OCI-LY3 (cell line): ENCODE results near the gene TRUB2.

Experiments
- H2AFZ ChIP-seq: fragments of 200-600, 300-600 bp; shearing (Covaris generic); 2 replicates; pipeline ENCODE4 v1.6.0; 2014; ENCODE audit warnings: antibody characterized with exemption, low read depth, low read length
- H3K27ac ChIP-seq: fragments of 200-600, 300-600 bp; sonication (generic); 2 replicates; pipeline ENCODE4 v1.5.1; 2014; ENCODE audit warnings: mild to moderate bottlenecking, low read length, moderate library complexity, mixed read lengths
- H3K27me3 ChIP-seq: fragments of 200-600, 300-600 bp; sonication (generic); 2 replicates; pipeline ENCODE4 v1.6.1; 2014; ENCODE audit warnings: low read depth, low read length, mixed read lengths
- H3K36me3 ChIP-seq: fragments of 200-600, 300-600 bp; sonication (generic); replicated peaks from 2 replicates; pipeline ENCODE3; 2014; ENCODE audit warnings: low read depth, low read length, mixed read lengths
- H3K4me1 ChIP-seq: fragments of 300-600, 200-600 bp; sonication (generic); 2 replicates; pipeline ENCODE4 v1.6.1; 2014; ENCODE audit warnings: low read length, mixed read lengths
- H3K4me2 ChIP-seq: fragments of 200-600, 300-600 bp; sonication (generic); 2 replicates; pipeline ENCODE4 v1.6.1; 2014; ENCODE audit warnings: low read length, mixed read lengths
- H3K4me3 ChIP-seq: fragments of 300-600, 200-600 bp; sonication (generic); 2 replicates; pipeline ENCODE4 v1.5.1; 2014; ENCODE audit warnings: antibody characterized with exemption, mild to moderate bottlenecking, low read length, moderate library complexity
- H3K79me2 ChIP-seq: fragments of 300-600, 200-600 bp; shearing (Covaris generic); 2 replicates; pipeline ENCODE4 v1.6.1; 2014; ENCODE audit warnings: mild to moderate bottlenecking, low read length, mixed read lengths
- H3K9ac ChIP-seq: fragments of 300-600, 200-600 bp; shearing (Covaris generic); 2 replicates; pipeline ENCODE4 v1.6.0; 2014; ENCODE audit warnings: mild to moderate bottlenecking, low read length, moderate library complexity
- H3K9me3 ChIP-seq: fragments of 200-600, 300-600 bp; shearing (Covaris generic); 2 replicates; pipeline ENCODE4 v1.6.1; 2014; ENCODE audit warnings: low read length, mixed read lengths; ENCODE audit not compliant: insufficient read depth
- H4K20me1 ChIP-seq: fragments of 200-600, 300-600 bp; sonication (generic); 2 replicates; pipeline ENCODE4 v1.6.1; 2016; ENCODE audit warnings: low read length, mixed read lengths; ENCODE audit not compliant: insufficient read depth
- CTCF ChIP-seq: fragments of 200-600, 300-600 bp; sonication (generic); IDR thresholded peaks from 2 replicates; pipeline ENCODE4 v1.5.1; 2014; ENCODE audit warnings: antibody characterized with exemption, low read length, low read depth
- EZH2phosphoT487 ChIP-seq: fragments of 200-600 bp; shearing (Covaris generic); IDR thresholded peaks from 2 replicates; pipeline ENCODE4 v1.6.1; 2018; ENCODE audit warnings: antibody characterized with exemption, mixed run types, low read depth

Gene TRUB2

GRCh38 chr9:128322404-128323211, at the start of gene TRUB2, which contains the start of gene COQ4:
TSS of gene TRUB2 (minus strand) at chr9:128322447. CDS start at chr9:128322408, 39 bp downstream.
TSS of gene COQ4 (plus strand) at chr9:128322839. CDS start at chr9:128322859, 20 bp downstream.
- Histone ChIP-seq H3K4me1 (peaks cover 11% of the 10 kb centered on the region), H3K79me2 (peaks cover 37% of the 10 kb centered on the region), H3K27ac (peak within 1 kb of the TSS; percentile 80), H3K4me3 (peak within 1 kb of the TSS; percentile 98), H3K36me3 (peaks cover 6% of the 10 kb centered on the region), H2AFZ (peak within 1 kb of the TSS; percentile 88), H3K27me3 (no peaks in the 10 kb centered on the region), H3K9ac (peak within 1 kb of the TSS; percentile 85), H3K9me3 (no peaks in the 10 kb centered on the region), H4K20me1 (no peaks in the 10 kb centered on the region), H3K4me2 (peak within 1 kb of the TSS; percentile 94)
- TF ChIP-seq CTCF (no peak), EZH2phosphoT487 (no peak)

GRCh38 chr9:128371630-128372117, 49.4 kb upstream of the TRUB2 start:
- H3K9me3 ChIP-seq = no peaks in the 10 kb centered on the region
- TF ChIP-seq EZH2phosphoT487 (no peak), CTCF (no peak)
- H3K36me3 ChIP-seq = peaks cover 4% of the 10 kb centered on the region
- H3K27ac ChIP-seq = peak overlapping the region; percentile 21; the same call in 1 of the 2 replicates
- peak overlapping the region; percentile 86 for H3K4me2 ChIP-seq
- H2AFZ ChIP-seq = peak overlapping the region; percentile 37; the same call in 1 of the 2 replicates
- no peaks in the 10 kb centered on the region for H3K27me3 ChIP-seq
- peak overlapping the region; percentile 91 for H3K4me3 ChIP-seq
- peaks cover 13% of the 10 kb centered on the region for H3K4me1 ChIP-seq
- H4K20me1 ChIP-seq = no peaks in the 10 kb centered on the region
- H3K79me2 ChIP-seq = peaks cover 47% of the 10 kb centered on the region
- peak overlapping the region; percentile 70 for H3K9ac ChIP-seq

- H3K4me2 ChIP-seq = peak within 1 kb of the TSS; percentile 86
- peak within 1 kb of the TSS; percentile 91 for H3K4me3 ChIP-seq
- peaks cover 45% of the 10 kb centered on the region for H3K79me2 ChIP-seq
- H3K9me3 ChIP-seq = no peaks in the 10 kb centered on the region
- peak within 1 kb of the TSS; percentile 81 for H2AFZ ChIP-seq
- no peaks in the 10 kb centered on the region for H4K20me1 ChIP-seq
- peak within 1 kb of the TSS; percentile 84 for H3K9ac ChIP-seq
- peak within 1 kb of the TSS; percentile 44 for H3K27ac ChIP-seq
- H3K36me3 ChIP-seq = peaks cover 4% of the 10 kb centered on the region
- TF ChIP-seq CTCF (peak; percentile 20; the same call in 1 of the 2 replicates), EZH2phosphoT487 (no peak)
- H3K4me1 ChIP-seq = peaks cover 13% of the 10 kb centered on the region
- H3K27me3 ChIP-seq = no peaks in the 10 kb centered on the region
These were observed 48.7 kb upstream of the TRUB2 start, which contains the start of gene URM1 for GRCh38 chr9:128370752-128371629. TSS of gene URM1 (plus strand) at chr9:128371374. CDS start at chr9:128371381, 7 bp downstream.
